Heart left ventricle (tissue), 16 donors: Measurements from ENCODE around the gene ELFN1. TPM values are rescaled to one million over a fixed set of nuclear protein-coding genes. Genes with fewer than 3 reads are reported as not detected.

Source experiments
- ATAC-seq, 4 donors: fragments of 200-7000 bp; cut with Tn5 transposase; one replicate each; pipeline ENCODE4 v1.9.1; 2020 to 2022; ENCODE audit warnings: moderate library complexity in 4 of 4, mild to moderate bottlenecking in 3 of 4, moderate number of reproducible peaks in 1 of 4
- DNase-seq, 5 donors: peaks; one replicate each; pipeline ENCODE4 v3.0.0-alpha.2; 2020
- H3K27ac ChIP-seq, 12 donors: fragments of 200-600 bp; sonication (generic) in 4 of 12; one replicate each; pipeline versions ENCODE4 v1.5.0 to v1.8.0; 2016 to 2022; ENCODE audit warnings: mild to moderate bottlenecking in 2 of 12
- H3K27me3 ChIP-seq, 9 donors: fragments of 200-600 bp; sonication (generic) in 2 of 9; one replicate each; pipeline versions ENCODE4 v1.5.1 to v1.8.0; 2016 to 2022; ENCODE audit warnings: mild to moderate bottlenecking in 3 of 9
- H3K36me3 ChIP-seq, 9 donors: fragments of 200-600 bp; sonication (generic) in 2 of 9; one replicate each; pipeline versions ENCODE4 v1.5.0 to v1.8.0; 2018 to 2022; ENCODE audit warnings: mild to moderate bottlenecking in 2 of 9
- H3K4me1 ChIP-seq, 12 donors: fragments of 200-600 bp; sonication (generic) in 4 of 12; one replicate each; pipeline versions ENCODE4 v1.5.0 to v1.8.0; 2016 to 2022; ENCODE audit warnings: mild to moderate bottlenecking in 3 of 12
- H3K4me3 ChIP-seq, 12 donors: fragments of 200-600 bp; sonication (generic) in 4 of 12; one replicate each; pipeline versions ENCODE4 v1.5.0 to v1.8.0; 2017 to 2022; ENCODE audit warnings: mild to moderate bottlenecking in 9 of 12, moderate library complexity in 4 of 12
- H3K9me3 ChIP-seq, 12 donors: fragments of 200-600 bp; sonication (generic) in 4 of 12; one replicate each; pipeline versions ENCODE4 v1.5.0 to v1.8.0; 2016 to 2022; ENCODE audit warnings: mild to moderate bottlenecking in 1 of 12
- POLR2A ChIP-seq, 2 donors: fragments of 450-650 bp; IDR thresholded peaks; one replicate each; pipeline ENCODE4 v1.6.1; 2017; ENCODE audit warnings: antibody characterized with exemption in 2 of 2, mild to moderate bottlenecking in 2 of 2, moderate library complexity in 2 of 2
- WGBS, 4 donors: extraction: QIAGEN DNeasy Blood & Tissue Kit in 2 of 4; methylation state at CpG; one replicate each; pipeline versions ENCODE4 v1.1.5 to v1.1.7; 2013 to 2018; 5-methylcytosine and 5-hydroxymethylcytosine counted together
- intact Hi-C, 10 donors: fragments of 100-400 bp; cut with DNase I; formaldehyde crosslinking; loops; one replicate each; pipeline versions ENCODE4 v1.11.1 to v1.14.2; 2022
- polyA plus RNA-seq, 2 donors: library from polyadenylated mRNA; stranded (reverse); fragments of 200-250 nt; gene quantifications; one replicate each; pipeline ENCODE4 v1.2.3, GENCODE V29; 2013
- total RNA-seq, 9 donors: library from RNA; depleted of rRNA in 2 of 9; stranded (reverse); fragments of >200 nt in 2 of 9; fragmentation: NEBNext Ultra II Directional in 3 of 9; extraction: Animal tissue kit (Norgen Biotek cat#: 25700) in 3 of 9; gene quantifications; one replicate each; pipeline versions ENCODE4 v1.1.0 to v1.2.4, GENCODE V29; 2016 to 2023
- TF ChIP-seq, protein P1 (sequence below), 12 donors: fragments of 200-600 bp; sonication (generic) in 4 of 12; IDR thresholded peaks; one replicate each; pipeline versions ENCODE4 v1.5.0 to v1.8.0; 2018 to 2022; ENCODE audit warnings: antibody characterized with exemption in 12 of 12, mild to moderate bottlenecking in 5 of 12
- donor health status: ischemic (EF 13 %, LVEDD 7.1; RV severe dilation, severe dysfunction).
- donor health status: healthy with polysubstance abuse.
- donor health status: DM: no; HTN: yes; CAD: no.
- donor health status: DM: no; HTN: no; CAD: no.
- donor health status: ischemic (EF 25% LVEDD 6.9; RV normal size, moderate dysfunction).
- donor health status: ischemic (EF 25% LVEDD 5.7; RV mildly dilated, moderate dysfunction).
- donor health status: healthy.
- donor health status: DM: yes; HTN: yes; CAD: no.
- donor health status: ischemic (EF 35%, LVEDD 5.7; RV mildly dilated, moderate dysfunction).
- donor health status: nonischemic (EF 11% LVEDD 7.7; RV severe dilation, severe dysfunction).
- donor health status: DM: yes; HTN: yes; CAD: no.
- donor health status: PGD.
- donor health status: ischemic (EF 29% LVEDD 5.4; RV normal size, mild dysfunction).
- donor health status: nonischemic (EF 23%, LVEDD 6.1; RV moderate dilation, normal function).

Gene ELFN1
- total and polyA plus RNA-seq, 11 donors, result 2.6 to 18.6 (median 6.6) TPM

DNA sequence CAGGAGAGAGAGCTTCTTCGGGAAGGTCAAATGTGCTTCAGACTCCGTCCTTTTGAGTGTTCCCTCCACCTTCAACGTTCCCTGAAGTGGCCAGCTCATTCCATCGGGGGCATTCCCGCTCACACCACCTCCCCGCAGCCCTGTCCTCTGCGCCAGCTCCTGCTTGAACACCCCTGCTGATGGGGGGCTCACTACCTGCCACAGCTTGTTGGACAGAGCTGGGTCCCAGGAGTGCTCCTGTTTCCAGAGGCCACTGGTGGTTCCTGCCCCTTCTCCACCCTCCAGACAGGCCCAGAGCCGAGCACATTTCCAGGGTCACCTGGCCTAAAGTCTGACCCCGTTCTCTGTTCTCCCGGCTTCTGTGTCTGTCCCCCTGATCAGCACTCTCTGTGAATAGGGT lies 67.4 kb downstream of the ELFN1 start:
- Histone ChIP-seq H3K27me3 (no peaks in the 10 kb centered on the region), H3K4me3 (no peak overlapping the region), H3K27ac (no peak overlapping the region), H3K9me3 (no peaks in the 10 kb centered on the region), H3K36me3 (no peaks in the 10 kb centered on the region), H3K4me1 (peaks cover 0 to 21% (median 9%) of the 10 kb centered on the region in 12 donors)
- DNase-seq (no peak), ATAC-seq (no peak)
- TF ChIP-seq, protein P1, sequence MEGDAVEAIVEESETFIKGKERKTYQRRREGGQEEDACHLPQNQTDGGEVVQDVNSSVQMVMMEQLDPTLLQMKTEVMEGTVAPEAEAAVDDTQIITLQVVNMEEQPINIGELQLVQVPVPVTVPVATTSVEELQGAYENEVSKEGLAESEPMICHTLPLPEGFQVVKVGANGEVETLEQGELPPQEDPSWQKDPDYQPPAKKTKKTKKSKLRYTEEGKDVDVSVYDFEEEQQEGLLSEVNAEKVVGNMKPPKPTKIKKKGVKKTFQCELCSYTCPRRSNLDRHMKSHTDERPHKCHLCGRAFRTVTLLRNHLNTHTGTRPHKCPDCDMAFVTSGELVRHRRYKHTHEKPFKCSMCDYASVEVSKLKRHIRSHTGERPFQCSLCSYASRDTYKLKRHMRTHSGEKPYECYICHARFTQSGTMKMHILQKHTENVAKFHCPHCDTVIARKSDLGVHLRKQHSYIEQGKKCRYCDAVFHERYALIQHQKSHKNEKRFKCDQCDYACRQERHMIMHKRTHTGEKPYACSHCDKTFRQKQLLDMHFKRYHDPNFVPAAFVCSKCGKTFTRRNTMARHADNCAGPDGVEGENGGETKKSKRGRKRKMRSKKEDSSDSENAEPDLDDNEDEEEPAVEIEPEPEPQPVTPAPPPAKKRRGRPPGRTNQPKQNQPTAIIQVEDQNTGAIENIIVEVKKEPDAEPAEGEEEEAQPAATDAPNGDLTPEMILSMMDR (IDR thresholded peaks at IDR 0.05), result no peak
- no peak for TF ChIP-seq POLR2A (IDR thresholded peaks at IDR 0.05)
- intact Hi-C loops, result no loop called here
- WGBS, 4 donors, result 82 to 91% (median 88%) methylated on average over 10 of the region's 10 CpGs

DNA sequence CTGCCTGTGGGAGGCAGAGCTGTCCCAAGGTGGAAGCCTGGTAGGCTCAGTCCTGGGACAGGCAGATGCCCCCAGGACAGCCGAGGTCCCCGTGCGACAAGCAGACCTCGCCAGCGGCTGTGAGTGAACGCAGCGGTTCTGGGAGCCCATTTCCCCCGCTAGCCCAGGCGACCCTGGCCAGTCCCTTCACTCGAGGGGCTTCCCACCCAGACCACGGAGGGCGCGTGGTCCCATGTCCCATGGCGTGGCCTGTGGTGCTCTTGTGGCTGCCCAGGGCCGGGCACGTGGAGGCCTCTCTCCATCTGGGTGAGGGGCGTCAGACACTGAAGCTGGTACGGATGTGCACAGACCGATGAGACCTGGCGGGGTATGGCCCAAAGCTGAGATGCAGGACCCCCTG lies 67.9 kb downstream of the ELFN1 start:
- no peak overlapping the region for H3K4me3 ChIP-seq
- ATAC-seq, result no peak
- TF ChIP-seq POLR2A (IDR thresholded peaks at IDR 0.05), result no peak
- TF ChIP-seq, protein P1 (IDR thresholded peaks at IDR 0.05), result no peak
- no peaks in the 10 kb centered on the region for H3K27me3 ChIP-seq
- WGBS, 4 donors, result 93 to 100% (median 94%) methylated on average over 2 to 20 of the region's 20 CpGs
- intact Hi-C loops, result no loop called here
- no peaks in the 10 kb centered on the region for H3K36me3 ChIP-seq
- H3K4me1 ChIP-seq, result peaks cover 0 to 25% (median 12%) of the 10 kb centered on the region in 12 donors
- no peak overlapping the region for H3K27ac ChIP-seq
- DNase-seq, result no peak
- H3K9me3 ChIP-seq, result no peaks in the 10 kb centered on the region

DNA sequence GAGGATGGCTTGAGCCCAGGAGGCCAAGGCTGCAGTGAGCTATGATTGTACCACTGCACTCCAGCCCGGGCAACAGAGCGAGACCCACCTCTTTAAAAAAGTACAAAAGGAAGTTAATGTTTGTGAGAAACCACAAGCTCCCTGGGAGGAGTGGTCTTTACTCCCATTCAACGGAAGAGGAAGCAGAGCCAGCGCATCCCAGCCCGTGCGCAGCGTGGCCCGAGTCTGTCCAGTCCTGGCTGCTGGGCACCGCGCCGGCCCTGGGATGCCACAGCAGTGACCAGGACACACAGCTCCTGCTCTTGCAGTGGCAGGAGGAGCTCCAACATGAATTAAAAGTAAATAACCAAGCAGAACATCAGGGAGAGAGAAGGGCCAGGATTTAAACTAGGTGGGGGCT lies 68.4 kb downstream of the ELFN1 start:
- Histone ChIP-seq H3K9me3 (no peaks in the 10 kb centered on the region), H3K36me3 (no peaks in the 10 kb centered on the region), H3K27ac (no peak overlapping the region), H3K4me3 (no peak overlapping the region), H3K27me3 (no peaks in the 10 kb centered on the region), H3K4me1 (peaks cover 2 to 30% (median 16%) of the 10 kb centered on the region in 12 donors)
- intact Hi-C loops, result no loop called here
- ATAC-seq (no peak), DNase-seq (no peak)
- TF ChIP-seq, protein P1 (IDR thresholded peaks at IDR 0.05), result no peak
- TF ChIP-seq POLR2A (IDR thresholded peaks at IDR 0.05), result no peak
- 70 to 88% (median 80%) methylated on average over 11 of the region's 11 CpGs for WGBS, 4 donors

DNA sequence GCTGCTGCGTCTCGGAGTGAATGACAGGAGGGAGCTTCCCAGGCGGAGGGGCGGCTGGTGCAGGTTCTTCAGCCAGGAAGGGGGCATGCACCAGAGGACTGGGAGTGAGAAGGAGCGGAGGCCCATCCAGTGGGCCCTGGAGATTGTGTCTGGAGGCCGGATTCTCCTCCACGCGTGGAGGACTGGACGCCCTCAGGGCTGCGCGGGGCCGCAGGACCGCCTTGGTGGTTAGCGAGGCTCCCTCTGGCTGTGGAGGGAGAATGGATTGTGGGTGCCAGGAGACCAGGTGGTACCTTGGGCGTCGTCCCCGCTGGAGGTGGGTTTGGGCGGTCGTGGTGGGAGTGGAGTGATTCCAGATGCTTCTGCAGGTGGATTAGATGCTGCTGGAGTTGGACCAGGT lies 68.9 kb downstream of the ELFN1 start:
- Histone ChIP-seq H3K4me3 (no peak overlapping the region), H3K9me3 (no peaks in the 10 kb centered on the region), H3K4me1 (peaks cover 3 to 30% (median 16%) of the 10 kb centered on the region in 12 donors), H3K36me3 (no peaks in the 10 kb centered on the region), H3K27ac (no peak overlapping the region), H3K27me3 (no peaks in the 10 kb centered on the region)
- intact Hi-C loops, result no loop called here
- TF ChIP-seq, protein P1 (IDR thresholded peaks at IDR 0.05), result no peak
- TF ChIP-seq POLR2A (IDR thresholded peaks at IDR 0.05), result no peak
- no peak for DNase-seq
- 91 to 92% (median 91%) methylated on average over 18 to 19 of the region's 19 CpGs for WGBS, 4 donors
- ATAC-seq, result no peak
